ENCODE measurements around the gene PRSS38.

GRCh38 chr1:227790034-227790400 lies 25.5 kb upstream of the PRSS38 start:
- TF ChIP-seq CTCF (optimal IDR thresholded peaks at IDR 0.05 in 1 of 3, IDR thresholded peaks at IDR 0.05 in 1 of 3, conservative IDR thresholded peaks at IDR 0.05 in 1 of 3; ENCODE audit: extremely low read depth in 1 of 3, insufficient read depth in 2 of 3, low read length in 3 of 3): no peak
- no peak for TF ChIP-seq EZH2 (IDR thresholded peaks at IDR 0.05; ENCODE audit: low read length)
